Right cardiac atrium (tissue), 5 donors: ENCODE measurements around the gene TGFBR3. TPM values are rescaled to one million over a fixed set of nuclear protein-coding genes. Genes with fewer than 3 reads are reported as not detected.

Experiments
- ATAC-seq, 2 donors: fragments of 200-7000 bp; cut with Tn5 transposase; one replicate each; pipeline versions ENCODE4 v1.8.0 to v1.9.1; 2020; ENCODE audit warnings: moderate library complexity in 2 of 2, mild to moderate bottlenecking in 1 of 2
- DNase-seq, 3 donors: peaks; one replicate each; pipeline ENCODE4 v3.0.0-alpha.2; 2020
- H3K27ac ChIP-seq: one replicate; pipeline ENCODE4 v1.5.1; 2013; ENCODE audit warnings: mild to moderate bottlenecking, low read length, control low read depth, moderate library complexity
- H3K27me3 ChIP-seq: one replicate; pipeline ENCODE4 v1.6.1; 2013; ENCODE audit not compliant: control insufficient read depth, insufficient read depth
- H3K4me1 ChIP-seq: one replicate; pipeline ENCODE4 v1.6.1; 2013; ENCODE audit warnings: low read length; ENCODE audit not compliant: control insufficient read depth, insufficient read depth
- H3K4me3 ChIP-seq: one replicate; pipeline ENCODE4 v1.5.1; 2013; ENCODE audit warnings: low read length, control low read depth
- H3K9me3 ChIP-seq: one replicate; pipeline ENCODE4 v1.6.1; 2013; ENCODE audit warnings: low read length; ENCODE audit not compliant: control insufficient read depth
- WGBS: extraction: QIAGEN DNeasy Blood & Tissue Kit; methylation state at CpG from one replicate; pipeline ENCODE4 v1.1.7; 2013; 5-methylcytosine and 5-hydroxymethylcytosine counted together
- intact Hi-C, 4 donors: fragments of 100-400 bp; cut with DNase I; formaldehyde crosslinking; loops; one replicate each; pipeline versions ENCODE4 v1.11.0 to v1.14.0; 2022 to 2023
- polyA plus RNA-seq: library from polyadenylated mRNA; stranded (reverse); fragments of 200-250 nt; gene quantifications from one replicate; pipeline ENCODE4 v1.2.3, GENCODE V29; 2013
- total RNA-seq, 4 donors: library from RNA; stranded (reverse); fragmentation: NEBNext Ultra II Directional; extraction: Animal tissue kit (Norgen Biotek cat#: 25700); gene quantifications; one replicate each; pipeline ENCODE4 v1.2.1, GENCODE V29; 2021
- donor health status: healthy with polysubstance abuse.
- donor health status: DM: no; HTN: yes; CAD: no.
- donor health status: DM: no; HTN: no; CAD: no.
- donor health status: DM: no; HTN: yes; CAD: no; lungs with severe emphysema.
- donor health status: DM: yes; HTN: yes; CAD: no.

Gene TGFBR3
- total and polyA plus RNA-seq, 5 donors: 14.5 to 52.4 (median 38.9) TPM

DNA sequence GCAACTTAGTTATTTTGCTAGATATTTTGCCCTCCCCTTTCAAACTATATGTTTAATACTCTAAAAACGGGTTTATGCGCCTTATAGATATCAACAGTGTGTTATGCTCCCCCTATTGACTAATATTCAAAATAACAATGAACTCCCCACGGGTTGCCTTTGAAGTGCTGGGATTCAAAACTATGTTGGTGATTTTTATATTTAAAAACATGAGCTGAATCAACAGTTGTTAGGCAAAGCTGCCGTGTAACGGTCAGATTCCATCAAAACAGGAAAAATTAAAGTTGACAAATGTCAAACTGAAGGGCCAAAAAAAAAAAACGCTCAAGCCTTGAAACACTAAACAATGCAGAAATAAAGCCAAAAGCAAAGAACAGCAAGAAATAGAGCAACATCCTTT, 2.5 kb downstream of the TGFBR3 start:
- Histone ChIP-seq H3K4me3 (peak overlapping the region; percentile 48), H3K4me1 (no peaks in the 10 kb centered on the region), H3K27me3 (no peaks in the 10 kb centered on the region), H3K9me3 (no peaks in the 10 kb centered on the region), H3K27ac (no peak overlapping the region)
- intact Hi-C loops: loop anchor here in 3 of 4 donors (5.0 to 10.0 kb wide), 3 partner anchors 36 to 169 kb away; no protein-coding TSS in a partner anchor
- ATAC-seq (no peak), DNase-seq (no peak)
- 10% methylated on average over 6 of the region's 6 CpGs for WGBS

DNA sequence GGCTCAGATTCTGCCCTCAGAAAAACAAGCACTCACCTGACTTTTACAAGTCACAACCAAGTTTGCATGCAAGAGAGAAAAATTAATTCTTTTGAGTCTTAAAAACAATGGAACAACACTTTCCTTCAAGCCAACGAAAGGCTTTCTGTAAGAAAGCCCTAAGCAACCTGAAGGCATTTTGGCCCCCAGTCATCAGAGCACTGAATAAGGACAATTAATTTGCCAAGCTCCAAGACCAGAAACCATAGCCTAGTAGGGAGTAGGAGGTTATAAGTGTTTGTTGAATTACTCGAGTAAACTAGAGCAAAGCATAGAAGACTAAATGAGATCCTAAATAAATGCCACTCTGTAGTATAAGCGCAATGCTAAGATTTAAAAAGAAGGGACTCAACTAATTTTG, 4.7 kb downstream of the TGFBR3 start:
- WGBS: 83% methylated on average over 3 of the region's 3 CpGs
- intact Hi-C loops: loop anchor here in 3 of 4 donors (5.0 to 10.0 kb wide), 3 partner anchors 34 to 166 kb away; no protein-coding TSS in a partner anchor

DNA sequence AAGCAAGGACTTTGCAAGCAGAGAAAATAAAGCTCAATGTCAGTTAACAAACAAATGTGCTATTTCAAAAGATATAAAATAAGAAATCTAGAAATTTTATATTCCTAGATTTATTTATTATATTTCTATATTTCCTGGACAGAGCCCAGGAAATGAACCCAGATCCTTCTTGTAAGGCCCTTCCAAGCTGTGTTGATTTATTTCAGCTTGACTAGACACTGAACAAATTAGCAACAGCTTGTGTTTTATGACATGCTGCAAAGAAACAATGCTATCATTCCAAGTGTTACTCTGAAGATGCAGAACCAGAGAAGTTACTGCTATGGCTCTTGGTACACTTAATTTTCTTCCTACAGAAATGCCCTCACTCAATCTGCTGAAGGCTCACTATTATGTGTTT, 6.2 kb downstream of the TGFBR3 start:
- Histone ChIP-seq H3K4me3 (no peak overlapping the region), H3K9me3 (no peaks in the 10 kb centered on the region), H3K27ac (no peak overlapping the region), H3K27me3 (no peaks in the 10 kb centered on the region), H3K4me1 (peaks cover 5% of the 10 kb centered on the region)
- ATAC-seq: no peak
- intact Hi-C loops: loop anchor here in 3 of 4 donors (5.0 to 10.0 kb wide), 3 partner anchors 32 to 165 kb away; no protein-coding TSS in a partner anchor
- no peak for DNase-seq

More for the DNA sequence above, 4.7 kb downstream of the TGFBR3 start:
- Histone ChIP-seq H3K9me3 (no peaks in the 10 kb centered on the region), H3K27ac (no peak overlapping the region), H3K4me1 (peaks cover 2% of the 10 kb centered on the region), H3K27me3 (no peaks in the 10 kb centered on the region), H3K4me3 (no peak overlapping the region)
- ATAC-seq (no peak), DNase-seq (no peak)

DNA sequence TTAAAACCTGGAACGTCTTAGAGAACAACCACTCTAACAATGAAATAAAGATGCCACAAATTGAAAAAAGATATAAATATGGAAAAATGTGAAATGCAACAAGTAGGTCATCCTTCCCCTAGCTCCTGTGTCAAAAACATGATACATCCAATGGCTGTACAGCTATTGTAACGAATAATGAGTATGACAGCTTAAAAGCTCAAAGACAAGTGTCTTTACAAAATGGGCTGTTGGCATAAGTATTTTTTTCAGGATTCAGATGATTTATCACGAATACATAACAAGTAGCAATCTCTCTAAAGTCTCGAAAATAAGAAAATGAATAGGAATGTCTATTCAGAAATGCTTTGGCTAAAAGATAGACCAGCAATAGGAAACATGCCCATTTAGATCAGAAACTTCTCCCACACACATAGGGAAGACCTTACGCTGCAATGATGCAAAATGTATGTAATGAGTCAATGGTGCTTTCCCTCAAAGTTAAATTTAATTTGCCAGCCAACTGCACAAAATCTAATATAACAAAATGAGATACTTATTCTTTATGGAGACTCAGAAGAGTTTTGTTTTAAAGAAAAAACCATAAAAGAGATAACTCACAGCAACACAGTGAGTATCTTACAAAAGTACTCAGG, 8.3 kb downstream of the TGFBR3 start:
- no peaks in the 10 kb centered on the region for H3K27me3 ChIP-seq
- peaks cover 5% of the 10 kb centered on the region for H3K4me1 ChIP-seq
- ATAC-seq (no peak), DNase-seq (no peak)
- no peaks in the 10 kb centered on the region for H3K9me3 ChIP-seq
- intact Hi-C loops: no loop called here
- no peak overlapping the region for H3K27ac ChIP-seq
- no peak overlapping the region for H3K4me3 ChIP-seq
- WGBS: 72% methylated on average over 5 of the region's 5 CpGs

DNA sequence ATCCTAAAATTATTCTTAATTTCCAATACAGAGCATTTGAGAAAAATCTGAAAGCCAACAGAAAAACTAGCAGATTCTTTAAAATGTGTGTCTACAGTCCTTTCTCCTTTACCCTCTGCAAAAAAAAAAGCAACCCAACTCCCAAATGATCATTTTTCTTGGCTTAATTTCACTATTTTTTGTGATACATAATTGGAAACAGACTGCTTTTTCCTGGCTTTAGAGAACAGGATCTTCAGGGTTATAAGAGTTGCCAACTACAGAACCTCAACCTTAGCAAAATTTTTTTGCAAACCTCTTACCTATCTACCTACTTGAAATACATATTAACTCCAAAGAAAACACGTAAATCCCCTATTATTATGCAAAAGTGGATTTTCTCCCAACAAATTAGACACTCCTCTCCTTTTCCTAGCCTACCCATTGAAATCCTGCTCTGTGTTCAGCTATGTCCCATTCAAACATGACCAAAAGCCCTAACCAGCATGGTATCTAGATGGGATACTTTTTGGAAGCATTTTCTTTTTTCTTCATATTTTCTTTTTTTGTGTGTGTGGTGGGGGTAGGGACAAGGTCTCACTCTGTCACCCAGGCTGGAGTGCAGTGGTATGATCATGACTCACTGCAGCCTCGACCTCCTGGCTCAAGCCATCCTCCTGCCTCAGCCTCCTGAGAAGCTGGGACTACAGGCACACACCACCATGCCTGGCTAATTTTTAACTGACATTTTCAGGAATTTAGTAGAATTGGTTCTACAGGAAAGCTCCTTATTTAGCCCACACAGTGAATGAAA, 9.0 kb downstream of the TGFBR3 start:
- DNase-seq (no peak), ATAC-seq (no peak)
- H3K4me1 ChIP-seq: peaks cover 9% of the 10 kb centered on the region
- no peak overlapping the region for H3K27ac ChIP-seq
- H3K4me3 ChIP-seq: no peak overlapping the region
- WGBS: 79% methylated on average over 2 of the region's 2 CpGs
- intact Hi-C loops: no loop called here
- H3K27me3 ChIP-seq: no peaks in the 10 kb centered on the region
- H3K9me3 ChIP-seq: no peaks in the 10 kb centered on the region

DNA sequence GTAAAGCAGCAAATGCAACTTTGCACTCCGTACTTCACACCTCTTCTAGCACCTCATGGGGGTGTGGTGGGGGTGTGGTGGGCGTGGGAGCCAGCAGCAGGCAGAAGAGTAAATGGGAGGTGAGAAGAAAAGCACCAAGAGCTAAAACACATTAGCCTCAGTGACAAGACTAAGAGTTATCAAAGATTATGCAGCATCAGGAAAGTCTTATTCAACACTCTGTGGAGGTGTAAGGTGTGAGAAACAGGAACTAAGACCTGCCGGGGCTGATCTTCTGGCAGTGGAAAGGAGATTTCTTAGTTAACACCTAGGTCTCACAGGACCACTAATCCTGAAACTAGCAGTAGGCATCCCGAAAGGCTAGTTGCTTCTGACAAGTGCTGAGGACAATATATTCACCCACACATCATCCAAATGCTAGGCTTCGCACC, 9.9 kb downstream of the TGFBR3 start:
- Histone ChIP-seq H3K4me3 (no peak overlapping the region), H3K4me1 (peaks cover 14% of the 10 kb centered on the region), H3K27me3 (no peaks in the 10 kb centered on the region), H3K9me3 (no peaks in the 10 kb centered on the region), H3K27ac (no peak overlapping the region)
- no peak for ATAC-seq
- no peak for DNase-seq
- intact Hi-C loops: no loop called here
- 80% methylated on average over 5 of the region's 5 CpGs for WGBS

DNA sequence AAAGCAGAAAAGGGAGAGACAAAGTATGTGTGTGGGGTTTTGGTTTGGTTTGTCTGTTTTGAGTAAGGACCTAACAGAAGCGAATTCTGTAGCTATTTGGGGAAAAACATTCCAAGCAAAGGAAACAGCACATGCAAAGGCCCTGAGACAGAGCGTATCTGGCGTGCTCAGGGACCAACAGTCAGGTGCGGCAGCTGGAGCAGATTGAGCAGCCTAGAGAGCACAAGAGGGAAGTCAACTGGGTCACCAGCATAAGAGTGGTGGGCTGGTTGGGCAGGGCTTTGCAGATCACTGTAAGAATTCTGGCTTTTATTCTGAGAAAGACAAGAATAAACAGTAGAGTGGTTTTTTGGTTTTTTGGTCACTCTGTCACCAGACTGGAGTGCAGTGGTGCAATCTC, 11.8 kb downstream of the TGFBR3 start:
- H3K4me1 ChIP-seq: peaks cover 15% of the 10 kb centered on the region
- WGBS: 98% methylated on average over 4 of the region's 4 CpGs
- H3K27me3 ChIP-seq: no peaks in the 10 kb centered on the region
- ATAC-seq: no peak
- H3K9me3 ChIP-seq: no peaks in the 10 kb centered on the region
- intact Hi-C loops: no loop called here
- H3K27ac ChIP-seq: no peak overlapping the region
- no peak overlapping the region for H3K4me3 ChIP-seq
- no peak for DNase-seq

DNA sequence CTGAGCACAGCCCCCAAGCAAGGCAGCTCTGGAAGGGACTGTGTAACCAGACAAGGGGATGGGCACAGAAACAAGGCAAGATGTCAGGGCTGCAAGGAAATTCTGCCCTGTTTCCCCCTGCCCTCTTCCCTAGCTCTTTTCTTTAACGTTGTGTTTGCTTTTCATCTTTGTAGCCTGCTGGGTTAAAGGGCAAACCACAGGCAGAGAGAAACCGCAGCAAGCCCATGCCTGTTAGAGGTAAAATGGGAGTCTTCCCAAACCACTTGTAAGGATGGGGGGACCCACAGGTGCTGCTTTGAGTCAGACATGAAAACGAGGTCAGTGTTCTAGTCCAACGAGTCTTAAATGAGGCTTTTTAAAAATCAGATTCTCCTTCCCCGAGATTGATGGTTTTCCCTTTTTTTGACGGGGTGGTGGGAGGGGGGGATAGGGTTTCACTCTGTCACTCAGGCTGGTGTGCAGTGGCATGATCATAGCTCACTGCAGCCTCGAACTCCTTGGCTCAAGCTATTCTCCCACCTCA, 13.3 kb downstream of the TGFBR3 start:
- Histone ChIP-seq H3K9me3 (no peaks in the 10 kb centered on the region), H3K4me3 (no peak overlapping the region), H3K4me1 (peaks cover 15% of the 10 kb centered on the region), H3K27ac (no peak overlapping the region), H3K27me3 (no peaks in the 10 kb centered on the region)
- ATAC-seq (no peak), DNase-seq (no peak)
- intact Hi-C loops: no loop called here
- WGBS: 72% methylated on average over 7 of the region's 7 CpGs

DNA sequence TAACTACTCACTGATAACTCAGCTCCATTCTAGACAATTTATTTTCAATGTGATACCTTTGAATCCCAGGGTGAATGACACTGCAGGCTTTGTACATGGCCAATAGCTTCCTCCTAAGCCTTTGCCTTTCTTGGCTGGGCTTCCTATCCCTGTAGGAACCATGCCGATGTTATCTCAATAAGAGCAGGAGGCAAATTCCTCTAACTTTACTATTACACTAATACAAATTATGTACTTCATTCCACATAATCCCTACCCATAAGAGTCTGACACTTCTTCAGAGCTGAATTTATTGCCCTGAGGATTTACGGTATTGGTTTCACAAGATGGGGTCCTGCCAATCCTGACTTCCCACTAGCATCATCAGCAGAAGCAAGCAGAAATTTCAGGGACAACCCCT, 14.0 kb downstream of the TGFBR3 start:
- Histone ChIP-seq H3K27ac (no peak overlapping the region), H3K4me3 (no peak overlapping the region), H3K9me3 (no peaks in the 10 kb centered on the region), H3K4me1 (peaks cover 15% of the 10 kb centered on the region), H3K27me3 (no peaks in the 10 kb centered on the region)
- ATAC-seq: peak; percentile 30 to 60
- intact Hi-C loops: no loop called here
- DNase-seq: no peak
- 34% methylated on average over 2 of the region's 2 CpGs for WGBS

DNA sequence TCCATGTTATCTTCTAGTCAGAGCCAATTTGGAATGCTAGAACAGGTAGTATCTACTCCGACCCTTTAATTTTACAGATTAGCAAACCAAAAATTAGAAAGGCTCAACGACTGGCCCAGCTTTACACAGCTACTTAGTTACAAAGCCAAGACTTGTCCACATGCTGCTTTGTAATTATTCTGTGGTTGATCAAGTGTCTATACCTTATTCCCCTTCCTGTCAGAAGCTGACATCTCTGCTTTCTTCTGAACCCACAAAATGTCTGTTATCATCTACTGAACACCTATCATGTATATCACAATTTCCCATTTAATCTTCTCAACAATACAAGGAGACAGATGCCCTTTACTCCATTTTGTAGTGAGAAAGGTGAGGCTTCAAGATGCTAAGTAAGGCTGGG, 15.6 kb downstream of the TGFBR3 start:
- intact Hi-C loops: no loop called here
- Histone ChIP-seq H3K27ac (no peak overlapping the region), H3K9me3 (no peaks in the 10 kb centered on the region), H3K4me1 (peaks cover 10% of the 10 kb centered on the region), H3K4me3 (no peak overlapping the region), H3K27me3 (no peaks in the 10 kb centered on the region)
- ATAC-seq: no peak
- whole genome bisulfite sequencing: 51% methylated on average over 2 of the region's 2 CpGs
- DNase-seq: no peak

DNA sequence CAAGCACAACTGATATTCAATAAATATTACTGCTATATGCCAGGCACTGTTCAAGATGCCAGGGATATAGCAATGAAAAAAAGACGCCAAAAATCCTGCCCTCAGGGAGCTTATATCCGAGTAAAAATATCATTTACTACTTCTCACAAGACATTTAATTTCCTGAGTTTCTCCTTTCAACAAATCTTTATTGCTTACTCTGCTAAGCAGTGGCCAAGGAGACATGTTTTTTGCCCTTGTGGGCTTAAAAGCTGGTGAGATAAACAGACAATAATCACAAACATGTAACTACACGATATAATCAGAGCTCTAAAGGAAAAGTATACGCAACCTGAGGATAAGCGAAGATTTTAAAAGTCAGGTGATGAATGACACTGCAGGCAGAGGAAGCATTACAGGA, 19.5 kb downstream of the TGFBR3 start:
- H3K27me3 ChIP-seq: no peaks in the 10 kb centered on the region
- DNase-seq (no peak), ATAC-seq (no peak)
- WGBS: 75% methylated on average over 5 of the region's 5 CpGs
- intact Hi-C loops: no loop called here
- no peak overlapping the region for H3K4me3 ChIP-seq
- no peaks in the 10 kb centered on the region for H3K9me3 ChIP-seq
- no peak overlapping the region for H3K27ac ChIP-seq
- H3K4me1 ChIP-seq: peaks cover 4% of the 10 kb centered on the region
